NCI-H460 (cell line): ENCODE data around the gene CDC14C. TPM values are rescaled to one million over a fixed set of nuclear protein-coding genes. Genes with fewer than 3 reads are reported as not detected.
"Not testable (repeated sequence)": the region's sequence is repeated elsewhere in the genome, so short reads cannot be mapped to it uniquely, and the experiment has no call there.

Source experiments
- DNase-seq: peaks from one replicate; pipeline ENCODE4 v3.0.0-alpha.2; 2016; ENCODE audit warnings: low read depth; ENCODE audit errors: extremely low read depth
- polyA plus RNA-seq: library from polyadenylated mRNA; depleted of rRNA; stranded (reverse); fragments of >200 nt; gene quantifications from 2 replicates; pipeline ENCODE4 v1.2.3, GENCODE V29; 2014; cell fraction: nucleus; rRNA removed
- total RNA-seq: library from RNA; depleted of rRNA; stranded (reverse); fragments of >200 nt; shearing (Covaris generic); gene quantifications from 2 replicates; pipeline ENCODE4 v1.2.3, GENCODE V29; 2014; rRNA removed

The CDC14C gene
- 0.23 TPM in 1 of 2 replicates, not detected in the other for total RNA-seq
- not detected in 2 replicates for polyA plus RNA-seq

- no peak for DNase-seq
Measured at GRCh38 chr7:48924433-48924832, at the start of gene CDC14C. CDC14C (plus strand) TSS chr7:48924547; CDS start chr7:48924673, 126 bp downstream.

- peak; percentile 14 for DNase-seq
Measured at GRCh38 chr7:48875045-48875916, 49.1 kb upstream of the CDC14C start.

- no peak for DNase-seq
Measured at GRCh38 chr7:48876087-48876486, 48.3 kb upstream of the CDC14C start.

- no peak for DNase-seq
Measured at GRCh38 chr7:48880851-48881250, 43.5 kb upstream of the CDC14C start.

- DNase-seq = no peak
Measured at GRCh38 chr7:48887500-48887899, 36.8 kb upstream of the CDC14C start.

GRCh38 chr7:48894574-48894973, 29.8 kb upstream of the CDC14C start:
- no peak for DNase-seq

GRCh38 chr7:48899932-48900331, 24.4 kb upstream of the CDC14C start:
- DNase-seq = no peak

- DNase-seq = no peak
Measured at GRCh38 chr7:48901966-48902365, 22.4 kb upstream of the CDC14C start.

- peak; percentile 8 for DNase-seq
Measured at GRCh38 chr7:48904975-48905374, 19.4 kb upstream of the CDC14C start.

- not testable (repeated sequence) for DNase-seq
Measured at GRCh38 chr7:48905686-48906085, 18.7 kb upstream of the CDC14C start.

GRCh38 chr7:48909887-48910286, 14.5 kb upstream of the CDC14C start:
- DNase-seq = not testable (repeated sequence)

- DNase-seq = no peak
Measured at GRCh38 chr7:48931481-48931880, 7.1 kb downstream of the CDC14C start.

GRCh38 chr7:48932126-48932910, 8.0 kb downstream of the CDC14C start:
- DNase-seq = no peak

GRCh38 chr7:48933549-48934085, 9.3 kb downstream of the CDC14C start:
- DNase-seq = no peak

- DNase-seq = no peak
Measured at GRCh38 chr7:48938539-48939295, 14.4 kb downstream of the CDC14C start.

- no peak for DNase-seq
Measured at GRCh38 chr7:48943279-48943990, 19.1 kb downstream of the CDC14C start.

GRCh38 chr7:48955916-48956315, 31.6 kb downstream of the CDC14C start:
- no peak for DNase-seq

GRCh38 chr7:48959676-48960075, 35.3 kb downstream of the CDC14C start:
- DNase-seq = no peak

GRCh38 chr7:48962821-48963505, 38.6 kb downstream of the CDC14C start:
- DNase-seq = no peak
